AG20443 (cell line): ENCODE measurements around the gene GNAI1.

Experiments used
- DNase-seq: peaks from one replicate; pipeline ENCODE4 v3.0.0; 2012; ENCODE audit warnings: low spot score, mixed read lengths

The GNAI1 gene

GRCh38 chr7:80253653-80254052 is 119.0 kb downstream of the GNAI1 start:
- no peak for DNase-seq

GRCh38 chr7:80255656-80256055 is 121.0 kb downstream of the GNAI1 start:
- no peak for DNase-seq

- no peak for DNase-seq
Observed at GRCh38 chr7:80257756-80258155, 123.1 kb downstream of the GNAI1 start.

- DNase-seq = no peak
Observed at GRCh38 chr7:80260606-80261005, 126.0 kb downstream of the GNAI1 start.

GRCh38 chr7:80263333-80263732 is 128.7 kb downstream of the GNAI1 start:
- peak; percentile 73 for DNase-seq

GRCh38 chr7:80263821-80264220 is 129.2 kb downstream of the GNAI1 start:
- DNase-seq = no peak

GRCh38 chr7:80264769-80265495 is 130.3 kb downstream of the GNAI1 start:
- no peak for DNase-seq

GRCh38 chr7:80272560-80273239 is 138.1 kb downstream of the GNAI1 start:
- no peak for DNase-seq

- DNase-seq = peak; percentile 37
Observed at GRCh38 chr7:80273327-80273726, 138.7 kb downstream of the GNAI1 start.

GRCh38 chr7:80275192-80275605 is 140.6 kb downstream of the GNAI1 start:
- DNase-seq = no peak
